HT-29 (cell line): ENCODE measurements around the gene RPL11. TPM values are rescaled to one million over a fixed set of nuclear protein-coding genes. Genes with fewer than 3 reads are reported as not detected.
"Not testable (repeated sequence)": the region's sequence is repeated elsewhere in the genome, so short reads cannot be mapped to it uniquely, and the experiment has no call there.

Experiments used
- DNase-seq: peaks from one replicate; pipeline ENCODE4 v3.0.0-alpha.2; 2015; ENCODE audit warnings: low spot score
- total RNA-seq: library from RNA; depleted of rRNA; stranded (reverse); fragments of >200 nt; shearing (Covaris generic); gene quantifications from 2 replicates; pipeline ENCODE4 v1.2.3, GENCODE V29; 2014; rRNA removed

RPL11 gene
- total RNA-seq: 1,290 and 1,388 TPM in 2 replicates

DNA sequence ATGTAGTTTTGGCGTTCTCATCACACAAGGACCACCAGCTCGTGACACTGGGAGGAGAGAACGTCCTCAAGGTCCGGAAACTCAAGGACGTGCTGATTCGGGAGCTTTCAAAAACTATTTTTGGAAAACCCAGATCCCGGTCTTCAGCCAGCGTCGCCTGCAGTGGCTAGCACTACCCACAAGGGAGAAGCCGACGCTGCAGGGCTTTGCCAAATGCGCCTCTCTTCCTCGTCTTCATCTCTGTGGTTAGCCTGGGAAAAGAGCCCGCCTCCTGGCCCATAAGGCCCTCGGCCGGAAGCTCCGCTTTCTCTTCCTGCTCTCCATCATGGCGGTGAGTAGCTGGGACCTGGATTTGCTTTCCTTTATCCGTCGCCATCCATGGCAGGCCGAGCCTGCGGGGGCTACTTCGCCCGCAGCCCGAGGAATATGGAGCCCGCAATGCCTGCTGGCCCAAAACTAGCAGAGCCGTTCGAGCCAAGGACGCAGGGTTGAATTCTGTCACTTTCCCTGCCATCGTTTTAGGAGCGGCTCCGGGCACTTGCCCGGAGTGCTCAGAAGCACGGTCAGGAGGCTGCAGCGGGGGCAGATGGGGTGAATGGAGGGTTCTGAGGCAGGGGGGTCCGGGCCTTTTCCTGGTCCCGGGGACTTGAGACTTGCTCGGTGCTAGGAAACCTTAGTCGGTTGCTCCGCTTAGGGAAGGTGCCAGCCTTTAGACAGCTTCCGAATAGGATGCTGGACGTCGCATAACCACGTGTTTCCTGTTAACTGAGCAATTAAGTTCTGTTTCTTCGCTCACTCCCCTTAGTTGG is at the start of gene RPL11:
Gene RPL11, plus strand, starts transcription at position 308 of the 809 bp plus-strand sequence. Its CDS starts 18 bp downstream, at position 326.
- peak; percentile 96 for DNase-seq

DNA sequence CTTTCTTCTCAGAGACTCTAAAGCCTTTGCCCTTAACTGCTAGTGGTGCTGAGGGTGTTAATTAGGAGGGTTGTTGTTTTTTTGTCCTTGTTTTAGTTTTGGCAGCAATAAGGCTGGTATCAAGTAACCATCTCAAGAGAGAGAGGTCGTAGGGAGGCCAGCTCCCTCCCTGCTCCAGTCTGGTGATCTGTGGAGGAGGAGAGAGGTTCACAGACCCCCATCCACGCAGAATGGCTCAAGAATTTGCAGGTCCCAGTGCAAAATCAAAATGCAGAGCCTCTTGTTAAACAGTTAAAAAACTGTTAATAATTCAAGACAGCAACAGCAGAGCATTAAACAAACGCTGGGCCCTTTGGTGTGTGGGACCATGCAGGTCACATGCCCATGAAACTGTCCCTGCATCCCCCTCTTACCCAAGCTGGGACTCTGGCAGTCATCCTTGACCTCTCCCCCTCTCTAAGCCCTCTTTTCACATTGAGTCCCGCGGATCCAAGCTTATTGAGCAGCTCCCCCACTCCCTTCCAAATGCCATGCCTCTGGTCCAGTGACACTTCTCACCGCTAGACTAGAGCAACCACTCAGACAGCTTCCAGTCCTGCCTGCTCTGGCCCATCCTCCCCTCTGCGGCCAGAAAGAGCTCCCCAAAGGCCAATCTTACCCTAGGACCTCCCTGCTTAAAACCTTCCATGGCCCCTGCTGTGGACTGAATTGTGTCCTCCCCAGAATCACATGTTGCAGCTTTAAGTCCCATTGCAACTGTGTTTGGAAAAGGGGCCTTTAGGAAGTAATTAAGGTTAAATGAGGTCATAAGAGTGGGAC is 47.7 kb upstream of the RPL11 start:
- no peak for DNase-seq

DNA sequence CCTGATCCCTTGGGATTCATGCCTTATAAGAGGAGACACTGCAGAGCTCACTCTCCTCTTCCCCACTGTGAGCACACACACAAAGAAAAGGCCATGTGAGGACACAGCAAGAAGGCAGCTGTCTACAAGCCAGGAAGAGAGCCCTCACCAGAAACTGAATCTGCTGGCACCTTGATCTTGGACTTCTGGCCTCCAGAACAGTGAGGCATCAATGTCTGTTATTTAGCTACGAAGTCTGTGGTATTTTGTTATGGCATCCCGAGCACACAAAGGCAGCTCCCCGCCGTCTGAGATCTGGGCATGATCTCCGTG is 47.1 kb upstream of the RPL11 start:
- no peak for DNase-seq

DNA sequence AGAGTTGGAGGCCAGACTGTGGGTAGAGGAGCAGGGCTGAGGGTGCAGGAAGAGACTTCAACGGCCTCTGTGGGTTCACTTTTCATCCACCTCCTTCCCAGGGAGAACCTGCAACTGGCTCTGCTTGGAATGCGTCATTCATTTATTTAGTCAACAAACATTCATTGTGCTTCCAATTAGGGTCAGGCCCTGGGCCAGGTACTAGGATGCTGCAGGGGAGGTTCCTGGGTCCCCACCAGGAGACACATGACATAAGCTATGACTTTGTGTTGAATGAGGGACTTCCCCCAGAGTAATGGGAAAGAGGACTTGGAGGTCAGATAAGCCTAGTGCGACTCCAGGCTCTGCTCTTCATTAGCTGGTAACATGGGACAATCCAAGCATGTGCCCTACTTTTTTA is 46.3 kb upstream of the RPL11 start:
- DNase-seq: no peak

DNA sequence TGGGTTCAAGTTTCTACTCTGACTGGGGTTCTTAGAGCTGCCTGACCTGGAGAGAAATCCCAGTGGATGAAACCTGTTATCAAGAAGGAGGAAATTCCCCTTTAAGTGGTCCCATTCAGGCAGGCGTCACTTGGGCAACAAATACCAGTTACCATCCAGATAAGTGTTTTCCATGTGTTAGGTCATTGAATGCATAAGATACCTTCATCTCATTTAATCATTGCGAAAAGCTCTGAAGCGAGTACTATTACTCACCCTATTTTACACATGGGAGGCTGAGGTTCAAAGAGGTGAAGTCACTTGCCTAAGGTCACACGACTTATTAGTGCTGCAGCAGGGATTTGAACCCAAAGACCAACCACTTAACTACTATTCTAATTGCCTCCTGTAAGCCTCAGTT is 45.5 kb upstream of the RPL11 start:
- DNase-seq: no peak

DNA sequence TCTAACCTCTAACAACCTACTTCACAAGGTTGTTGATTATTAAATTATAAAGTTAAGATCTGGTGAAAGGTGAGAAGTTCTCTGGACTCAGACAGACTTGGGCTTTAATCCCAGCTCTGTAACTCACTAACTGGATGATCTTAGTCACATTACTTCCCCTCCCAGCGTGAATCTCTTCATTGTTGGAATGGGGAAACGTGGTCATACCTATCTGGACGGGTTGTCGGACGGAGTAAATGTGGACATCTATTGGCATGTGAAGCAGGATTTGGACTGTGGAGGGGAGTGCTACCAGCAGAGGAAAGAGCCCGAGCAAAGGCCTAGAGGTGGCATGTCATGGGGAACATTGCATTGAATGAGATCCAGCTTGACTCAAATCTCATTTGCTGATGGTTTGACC is 45.1 kb upstream of the RPL11 start:
- DNase-seq: no peak

DNA sequence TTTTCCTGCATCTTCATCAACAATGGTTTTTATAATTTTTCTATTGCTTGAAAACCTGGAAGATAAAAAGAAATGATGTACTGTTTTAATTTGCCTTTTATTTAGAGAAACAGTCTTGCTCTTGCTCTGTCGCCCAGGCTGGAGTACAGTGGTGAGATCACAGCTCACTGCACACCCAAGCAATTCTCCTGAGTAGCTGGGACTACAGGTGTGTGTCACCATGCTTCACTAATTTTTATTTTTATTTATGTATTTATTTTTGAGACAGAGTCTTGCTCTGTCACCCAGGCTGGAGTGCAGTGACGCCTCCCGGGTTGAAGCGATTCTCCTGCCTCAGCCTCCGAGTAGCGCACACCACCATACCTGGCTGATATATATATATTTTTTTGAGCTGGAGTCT is 43.0 kb upstream of the RPL11 start:
- DNase-seq: no peak

DNA sequence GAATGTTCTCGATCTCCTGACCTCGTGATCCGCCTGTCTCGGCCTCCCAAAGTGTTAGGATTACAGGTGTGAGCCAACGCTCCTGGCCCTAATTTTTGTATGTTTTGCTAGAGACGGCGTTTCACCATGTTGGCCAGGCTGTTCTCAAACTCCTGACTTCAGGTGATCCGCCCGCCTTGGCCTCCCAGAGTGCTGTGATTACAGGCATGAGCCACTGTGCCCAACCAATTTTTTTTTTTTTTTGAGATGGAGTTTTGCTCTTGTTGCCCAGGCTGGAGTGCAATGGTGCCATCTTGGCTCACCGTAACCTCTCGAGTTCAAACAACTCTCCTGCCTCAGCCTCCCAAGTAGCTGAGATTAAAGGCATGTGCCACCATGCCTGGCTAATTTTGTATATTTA is 42.4 kb upstream of the RPL11 start:
- not testable (repeated sequence) for DNase-seq

DNA sequence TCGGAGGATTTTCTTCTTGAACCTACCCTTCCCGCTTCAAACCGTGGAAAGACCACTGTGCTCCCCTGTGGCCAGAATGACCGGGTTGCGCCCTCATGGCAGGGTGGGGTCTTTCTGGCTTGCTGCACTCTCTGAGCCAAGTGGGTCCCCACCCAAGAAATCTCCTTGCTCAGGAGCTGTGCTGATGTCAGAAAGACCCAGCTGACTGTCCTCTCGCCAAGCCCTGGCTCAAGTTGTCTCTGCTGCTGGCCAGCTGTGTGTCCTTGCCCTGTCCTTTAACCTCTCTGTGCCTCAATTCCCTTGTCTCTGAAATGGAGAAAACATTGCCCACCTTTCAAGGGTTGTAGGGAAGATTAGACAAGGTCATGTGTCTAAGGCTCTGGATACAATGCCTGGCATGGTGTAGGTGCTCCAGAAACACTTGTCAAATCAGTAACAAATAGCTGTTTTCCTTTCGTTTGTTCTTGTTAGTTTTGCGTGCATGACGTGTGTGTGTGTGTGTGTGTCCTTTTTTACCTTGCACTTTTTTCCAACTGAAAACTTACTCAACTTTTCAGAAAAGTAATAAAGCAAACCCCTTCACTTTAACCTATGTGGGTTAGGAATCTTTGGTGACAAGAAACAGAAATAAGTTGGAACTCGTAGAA is 41.1 kb upstream of the RPL11 start:
- no peak for DNase-seq

DNA sequence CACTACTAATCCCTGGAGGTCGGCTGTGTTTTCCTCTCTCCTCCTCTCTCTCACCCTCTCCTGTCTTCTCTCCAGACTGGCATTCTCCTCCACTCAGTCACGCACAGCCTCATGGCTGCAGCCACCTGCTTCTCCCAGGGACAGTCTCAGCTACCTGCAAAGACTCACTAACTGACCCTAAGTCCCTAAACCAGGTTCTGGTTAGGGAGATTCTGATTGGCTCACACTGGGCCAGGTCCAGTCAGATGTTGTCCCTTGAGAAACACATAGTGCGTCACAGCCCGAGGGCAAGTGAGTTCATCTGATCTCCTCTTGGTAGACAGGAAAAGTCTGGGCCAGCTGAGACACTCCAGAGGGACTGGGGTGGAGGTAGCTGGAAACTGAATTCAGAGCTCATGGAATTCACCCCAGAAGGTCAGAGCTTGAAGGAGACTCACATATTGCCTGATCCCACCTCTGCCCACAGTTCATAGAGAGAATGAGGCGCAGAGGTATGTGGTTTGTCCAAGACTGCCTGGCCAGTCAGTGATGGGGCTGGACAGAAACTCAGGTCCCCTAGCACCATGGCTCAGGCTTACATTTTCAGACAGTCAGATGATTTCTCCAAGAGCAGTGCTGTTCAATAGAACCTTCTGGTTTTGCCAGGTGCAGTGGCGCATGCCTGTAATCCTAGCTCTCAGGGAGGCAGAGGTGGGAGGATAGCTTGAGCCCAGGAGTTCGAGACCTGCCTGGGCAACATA is 40.4 kb upstream of the RPL11 start:
- DNase-seq: no peak

DNA sequence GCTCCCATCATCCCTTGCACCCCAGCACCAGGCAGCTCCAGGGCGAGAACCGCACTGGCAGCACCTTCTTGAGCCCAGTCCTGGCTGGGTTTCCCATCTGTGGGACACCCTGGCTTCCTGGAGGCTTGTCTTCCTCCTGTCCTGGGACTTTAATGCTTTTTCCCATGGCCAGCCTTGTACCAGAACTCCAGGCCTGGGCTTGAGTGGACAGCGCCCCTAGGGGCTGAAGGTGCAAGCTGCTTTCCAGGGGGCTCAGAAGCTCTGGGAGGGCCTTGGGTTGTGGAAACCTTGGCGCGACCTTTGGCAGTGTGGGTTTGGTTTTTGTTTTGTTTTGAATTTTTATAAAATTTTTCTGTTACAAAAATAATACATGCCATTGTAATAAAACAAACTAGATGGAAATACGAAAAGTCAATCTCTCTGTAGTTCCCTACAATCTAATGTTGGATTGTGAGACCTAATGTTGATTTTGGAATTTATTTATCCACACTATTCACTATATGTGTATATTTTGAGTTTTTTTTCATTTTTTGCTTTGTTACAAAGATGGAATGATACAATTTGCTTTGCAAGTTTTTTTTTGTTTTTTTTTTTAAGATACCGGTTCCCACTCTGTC is 33.8 kb upstream of the RPL11 start:
- peak; percentile 68 for DNase-seq

DNA sequence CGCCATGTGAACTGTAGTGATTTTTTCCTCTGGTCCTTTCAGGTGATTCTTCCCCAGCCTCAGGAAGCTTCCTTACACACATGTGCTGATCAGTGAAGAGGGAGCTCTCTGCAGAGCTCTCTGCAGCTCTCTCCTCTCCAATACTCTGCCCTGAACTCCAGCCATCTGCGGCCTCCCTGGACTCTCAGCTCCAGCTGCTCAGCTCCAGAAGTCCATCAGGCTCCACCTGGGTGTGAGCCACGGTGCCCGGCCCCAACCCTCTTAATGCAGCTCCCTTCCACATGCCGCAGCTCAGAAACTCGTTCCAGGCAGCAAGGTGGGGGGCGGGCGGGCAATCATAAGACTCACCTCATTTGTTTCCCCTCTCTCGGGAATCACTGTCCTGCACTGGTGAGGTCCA is 30.9 kb upstream of the RPL11 start:
- no peak for DNase-seq

DNA sequence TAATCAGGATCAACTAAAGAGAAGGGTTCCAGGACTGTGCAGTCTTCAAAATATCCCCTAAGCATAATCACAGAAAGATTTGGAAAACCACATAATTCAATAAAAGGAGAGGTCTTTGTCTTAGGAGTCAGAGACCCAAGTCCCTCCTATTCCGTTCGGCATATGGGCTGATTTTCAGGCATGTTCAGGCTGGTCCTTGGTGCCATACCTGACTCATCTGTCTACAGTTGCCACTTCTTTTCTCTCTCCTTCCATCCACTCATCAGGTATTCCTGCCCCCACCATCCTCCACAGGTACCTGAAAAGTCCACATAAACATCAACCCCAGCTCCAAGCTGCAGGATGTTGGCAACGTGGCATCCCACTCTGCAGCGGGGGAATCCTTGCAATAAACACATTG is 29.7 kb upstream of the RPL11 start:
- DNase-seq: no peak

DNA sequence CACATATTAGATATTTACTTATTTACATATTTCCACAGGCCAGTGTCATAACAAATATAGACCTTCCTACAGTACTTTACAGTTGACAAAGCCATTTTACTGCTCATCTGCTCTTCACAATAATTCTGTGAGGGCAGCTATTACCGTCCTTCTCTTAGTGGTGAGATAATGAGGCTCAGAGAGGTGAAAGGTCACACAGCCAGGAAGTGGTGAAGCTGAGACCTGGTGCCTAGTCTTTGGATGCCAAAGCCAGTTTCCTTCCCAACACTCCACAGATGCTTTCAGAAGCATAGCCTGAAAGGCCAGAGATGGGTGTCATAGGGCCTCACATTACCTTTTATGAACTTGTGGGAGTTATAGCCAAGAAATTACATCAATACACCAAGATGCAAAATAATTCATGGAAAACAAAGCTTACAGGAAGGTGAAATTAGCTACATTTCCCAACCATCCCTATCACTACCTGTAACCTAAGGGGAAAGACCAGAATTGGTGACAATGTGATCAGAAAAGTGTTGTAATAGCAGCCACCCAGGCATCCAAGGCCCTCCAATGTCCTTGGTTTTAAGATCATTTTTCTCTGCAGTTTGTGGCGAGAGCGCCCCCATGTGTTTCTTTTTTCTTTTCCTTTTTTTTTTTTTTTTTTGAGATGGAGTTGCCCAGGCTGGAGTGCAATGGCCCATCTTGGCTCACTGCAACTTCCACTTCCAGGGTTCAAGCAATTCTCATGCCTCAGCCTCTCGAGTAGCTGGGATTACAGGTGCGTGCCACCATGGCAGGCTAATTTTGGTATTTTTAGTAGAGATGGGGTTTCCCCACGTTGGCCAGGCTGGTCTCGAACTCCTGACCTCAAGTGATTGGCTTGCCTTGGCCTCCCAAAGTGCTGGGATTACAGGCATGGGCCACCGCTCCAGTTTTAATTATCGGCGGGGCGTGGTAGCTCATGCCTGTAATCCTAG is 26.5 kb upstream of the RPL11 start:
- peak; percentile 29 for DNase-seq

DNA sequence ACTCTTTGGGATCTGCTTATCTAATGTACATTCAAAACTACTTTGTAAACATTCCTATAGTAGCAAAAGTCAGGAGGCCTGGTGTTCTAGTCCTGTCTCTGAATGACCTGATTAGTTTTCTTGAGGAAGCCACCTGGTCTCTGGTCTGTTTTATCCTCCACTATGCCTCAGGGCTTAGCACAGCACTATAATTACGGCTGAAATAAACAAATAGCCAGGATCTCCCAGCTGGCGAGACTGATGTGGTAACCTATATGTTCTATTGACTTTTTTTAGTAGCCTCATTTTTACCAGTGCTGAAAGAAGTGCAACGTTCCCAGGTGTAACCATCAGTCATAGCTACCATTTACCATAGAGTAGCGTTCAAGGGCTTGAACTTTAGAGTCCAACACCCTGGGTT is 24.2 kb upstream of the RPL11 start:
- no peak for DNase-seq

DNA sequence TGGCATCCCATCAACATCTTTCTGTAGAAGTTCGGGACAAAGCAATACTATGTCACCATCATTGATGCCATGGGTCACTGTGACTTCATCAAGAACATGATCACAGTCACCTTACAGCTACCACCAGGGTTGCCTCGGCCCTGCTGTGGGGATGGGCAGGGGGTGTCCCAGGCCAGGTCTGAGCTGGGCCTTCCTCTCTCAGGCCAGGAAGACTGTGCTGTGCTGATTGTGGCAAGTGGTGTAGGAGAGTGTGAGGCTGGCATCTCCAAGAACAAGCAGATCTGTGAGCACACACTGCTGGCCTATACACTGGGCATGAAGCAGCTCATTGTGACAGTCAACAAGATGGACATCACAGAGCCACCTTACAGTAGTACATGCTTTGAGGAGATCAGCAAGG is 20.9 kb upstream of the RPL11 start:
- no peak for DNase-seq

DNA sequence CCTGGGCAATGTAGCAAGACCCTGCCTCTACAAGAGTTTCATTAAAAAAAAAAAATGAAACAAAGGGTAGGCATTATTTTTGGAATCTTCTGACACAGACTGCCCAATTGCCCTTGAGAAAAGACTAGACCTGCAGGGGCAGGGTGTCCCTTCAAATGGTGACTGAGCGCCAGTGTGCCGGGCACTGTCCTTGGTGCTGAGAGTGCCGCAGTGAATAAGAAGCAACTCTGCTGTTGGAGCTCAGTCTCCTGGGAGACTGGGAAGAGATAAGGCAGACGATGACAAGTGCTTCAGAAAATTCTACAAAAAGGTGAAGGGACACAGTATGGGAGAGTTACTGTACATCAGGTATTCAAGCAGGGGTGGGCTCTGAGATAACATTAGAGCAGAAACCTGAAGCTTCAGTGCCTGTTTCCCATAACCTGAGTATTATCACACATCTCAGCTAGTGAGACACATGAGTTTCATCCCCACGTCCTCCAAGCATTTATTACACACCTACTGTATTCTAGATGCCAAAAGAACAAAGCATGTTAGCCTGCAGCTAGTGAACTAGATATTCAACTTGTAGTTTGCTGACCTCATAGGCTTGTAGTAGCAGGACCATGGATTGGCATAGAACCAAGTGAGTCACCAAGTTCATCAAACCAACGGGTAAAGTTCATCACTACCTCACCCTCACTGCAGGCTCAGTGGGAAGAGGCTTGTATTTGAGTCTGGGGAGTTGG is 18.4 kb upstream of the RPL11 start:
- peak; percentile 63 for DNase-seq

DNA sequence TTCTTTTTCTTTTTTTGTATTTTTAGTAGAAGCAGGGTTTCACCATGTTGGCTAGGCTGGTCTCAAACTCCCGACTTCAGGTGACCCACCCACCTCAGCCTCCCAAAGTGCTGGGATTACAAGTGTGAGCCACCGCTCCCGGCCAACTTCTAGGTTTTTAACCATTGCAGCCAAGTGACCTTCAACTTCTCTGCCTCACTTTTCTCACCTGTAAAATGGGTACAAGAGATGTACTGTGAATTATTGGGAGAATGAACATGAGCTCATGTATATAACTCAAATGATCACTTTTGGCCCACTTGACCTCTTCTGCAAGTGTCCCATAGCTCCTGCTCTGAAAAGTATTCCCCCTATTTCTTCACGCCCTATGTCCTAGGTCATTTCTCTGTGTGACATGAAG is 11.8 kb upstream of the RPL11 start:
- no peak for DNase-seq

DNA sequence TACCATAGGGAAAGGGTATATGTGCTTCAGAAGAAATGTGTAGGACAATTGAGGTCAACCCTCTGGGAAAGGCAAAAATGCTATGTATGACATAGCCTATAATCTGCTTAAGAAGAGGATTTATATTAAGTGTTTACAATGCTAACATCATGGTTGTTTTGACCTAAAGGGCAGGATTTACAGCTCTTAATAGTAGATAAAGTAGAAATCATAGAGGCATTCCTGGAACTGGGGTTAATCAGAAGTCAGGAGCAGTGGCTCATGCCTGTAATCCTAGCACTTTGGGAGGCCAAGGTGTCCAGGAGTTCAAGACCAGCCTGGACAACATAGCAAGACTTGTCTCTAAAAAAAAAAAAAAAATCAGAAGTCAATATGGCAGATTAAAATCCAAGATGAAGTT is 8.7 kb upstream of the RPL11 start:
- no peak for DNase-seq

DNA sequence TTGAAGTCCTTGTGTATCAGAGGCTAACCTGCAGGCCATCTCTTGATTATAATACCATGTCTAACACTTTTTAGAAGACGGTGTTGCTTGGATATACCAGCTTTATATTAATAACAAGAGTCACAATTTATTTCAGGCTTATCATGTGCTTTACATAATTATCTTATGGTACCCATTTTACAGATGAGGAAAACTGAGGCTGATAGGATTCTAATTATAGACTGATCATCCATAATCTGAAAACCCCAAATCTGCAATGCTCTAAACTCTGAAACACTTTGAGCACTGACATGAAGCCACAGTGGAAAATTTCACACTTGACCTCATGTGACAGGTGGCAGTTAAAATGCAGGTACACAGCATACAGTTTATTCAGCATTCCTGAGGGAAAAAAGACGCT is 7.2 kb upstream of the RPL11 start:
- no peak for DNase-seq
